IMR-90 (cell line): Measurements from ENCODE around the gene ADAMTS6. TPM values are rescaled to one million over a fixed set of nuclear protein-coding genes. Genes with fewer than 3 reads are reported as not detected.

Experiments
- ATAC-seq: fragments of 200-7000 bp; cut with Tn5 transposase; 2 replicates; pipeline ENCODE4 v1.9.1; 2020; ENCODE audit warnings: low read depth, mild to moderate bottlenecking, moderate library complexity
- BruUV-seq: library from RNA; stranded (reverse); fragments of 400-500 nt; replicated peaks from 2 replicates; lab custom pipeline; 2021; lab: Mats Ljungman, UMichigan
- CTCF ChIA-PET: fragments of 300-600 bp; formaldehyde crosslinking; extraction: SDS; loops from one replicate; lab custom pipeline; 2021; ENCODE audit warnings: antibody characterized with exemption; lab: Yijun Ruan, JAX
- POLR2A ChIA-PET: fragments of 300-600 bp; sonication (Branson Sonifier 250); formaldehyde crosslinking; loops from one replicate; lab custom pipeline; 2022; ENCODE audit warnings: antibody characterized with exemption; ENCODE audit not compliant: unreplicated experiment; lab: Charles Lee
- DNase-seq: peaks from one replicate; pipeline ENCODE4 v3.0.0; 2013
- H2AFZ ChIP-seq: replicated peaks from 2 replicates; pipeline ENCODE3; 2013; ENCODE audit warnings: low read length, mild to moderate bottlenecking; ENCODE audit not compliant: poor library complexity
- H2AK5ac ChIP-seq: 2 replicates; pipeline ENCODE4 v1.6.1; 2013; ENCODE audit warnings: low read depth, low read length, inconsistent platforms
- H2AK9ac ChIP-seq: replicated peaks from 2 replicates; pipeline ENCODE3; 2013; ENCODE audit warnings: mild to moderate bottlenecking, low read depth, low read length, moderate library complexity; ENCODE audit not compliant: poor library complexity
- H2BK120ac ChIP-seq: 2 replicates; pipeline ENCODE4 v1.6.1; 2013; ENCODE audit warnings: low read depth, low read length, inconsistent platforms
- H2BK15ac ChIP-seq: 3 replicates; pipeline ENCODE4 v1.6.1; 2013; ENCODE audit warnings: low read depth, low read length, inconsistent platforms
- H2BK20ac ChIP-seq: 2 replicates; pipeline ENCODE4 v1.6.1; 2013; ENCODE audit warnings: low read depth, mild to moderate bottlenecking, inconsistent platforms, low read length, moderate library complexity
- H2BK5ac ChIP-seq: 2 replicates; pipeline ENCODE4 v1.6.1; 2013; ENCODE audit warnings: mild to moderate bottlenecking, low read depth, low read length, inconsistent platforms; ENCODE audit not compliant: poor library complexity, severe bottlenecking
- H3K14ac ChIP-seq: replicated peaks from 2 replicates; pipeline ENCODE4 v1.6.1; 2013; ENCODE audit warnings: low read depth, low read length, inconsistent platforms
- H3K18ac ChIP-seq: 2 replicates; pipeline ENCODE4 v1.6.1; 2013; ENCODE audit warnings: low read depth, low read length, control low read depth
- H3K23ac ChIP-seq: 2 replicates; pipeline ENCODE4 v1.6.1; 2013; ENCODE audit warnings: low read depth, low read length, inconsistent platforms
- H3K27ac ChIP-seq: 2 replicates; pipeline ENCODE4 v1.5.1; 2013; ENCODE audit warnings: mild to moderate bottlenecking, control low read depth, low read length; ENCODE audit not compliant: insufficient read depth
- H3K27me3 ChIP-seq: 2 replicates; pipeline ENCODE4 v1.6.1; 2013; ENCODE audit warnings: low read length; ENCODE audit not compliant: control insufficient read depth, insufficient read depth
- H3K36me3 ChIP-seq: 2 replicates; pipeline ENCODE4 v1.6.1; 2013; ENCODE audit warnings: low read length, mixed read lengths; ENCODE audit not compliant: control insufficient read depth, insufficient read depth
- H3K4ac ChIP-seq: 2 replicates; pipeline ENCODE4 v1.6.1; 2013; ENCODE audit warnings: low read depth, low read length, inconsistent platforms
- H3K4me1 ChIP-seq: 2 replicates; pipeline ENCODE4 v1.6.1; 2013; ENCODE audit warnings: low read length, mixed read lengths; ENCODE audit not compliant: control insufficient read depth, insufficient read depth
- H3K4me2 ChIP-seq: 2 replicates; pipeline ENCODE4 v1.6.1; 2013; ENCODE audit warnings: low read depth, mild to moderate bottlenecking, control low read depth, low read length, moderate library complexity
- H3K4me3 ChIP-seq: 2 replicates; pipeline ENCODE4 v1.5.1; 2013; ENCODE audit warnings: low read depth, mild to moderate bottlenecking, control low read depth, low read length, moderate library complexity; ENCODE audit not compliant: insufficient read depth
- H3K56ac ChIP-seq: 2 replicates; pipeline ENCODE4 v1.6.1; 2013; ENCODE audit warnings: low read length, inconsistent platforms; ENCODE audit not compliant: insufficient read depth; ENCODE audit errors: extremely low read depth
- H3K79me1 ChIP-seq, 2 experiments: 2 replicates each; pipeline ENCODE4 v1.6.1; 2013; ENCODE audit warnings: low read length in 2 of 2, inconsistent platforms in 1 of 2, low read depth in 1 of 2
- H3K9ac ChIP-seq: 2 replicates; pipeline ENCODE4 v1.6.1; 2013; ENCODE audit warnings: low read depth, low read length, control low read depth
- H3K9me1 ChIP-seq: 2 replicates; pipeline ENCODE4 v1.6.1; 2013; ENCODE audit warnings: low read length, inconsistent platforms; ENCODE audit not compliant: insufficient read depth
- H3K9me3 ChIP-seq: 2 replicates; pipeline ENCODE4 v1.6.1; 2013; ENCODE audit warnings: low read length; ENCODE audit not compliant: control insufficient read depth, insufficient read depth
- H4K20me1 ChIP-seq: 2 replicates; pipeline ENCODE4 v1.6.1; 2013; ENCODE audit warnings: low read length, inconsistent platforms; ENCODE audit not compliant: insufficient read depth
- H4K5ac ChIP-seq: 2 replicates; pipeline ENCODE4 v1.6.1; 2013; ENCODE audit warnings: mild to moderate bottlenecking, low read depth, low read length, control low read depth
- H4K8ac ChIP-seq, 2 experiments: 2 replicates each; pipeline ENCODE4 v1.6.1; 2013; ENCODE audit warnings: low read depth in 2 of 2, low read length in 2 of 2, control low read depth in 1 of 2, inconsistent platforms in 1 of 2
- H4K91ac ChIP-seq: 2 replicates; pipeline ENCODE4 v1.6.1; 2013; ENCODE audit warnings: low read depth, low read length, inconsistent platforms; ENCODE audit not compliant: insufficient read depth
- CEBPB ChIP-seq: IDR thresholded peaks from 2 replicates; pipeline ENCODE4 v1.6.1; 2012; ENCODE audit warnings: low read depth, low read length, improper control_type of control experiment
- CHD1 ChIP-seq: IDR thresholded peaks from 2 replicates; pipeline ENCODE4 v1.6.1; 2012; ENCODE audit warnings: low read depth, low read length, improper control_type of control experiment
- CTCF ChIP-seq: conservative IDR thresholded peaks from 2 replicates; pipeline ENCODE4 v1.5.1; 2012; ENCODE audit warnings: mild to moderate bottlenecking, low read depth, low read length, improper control_type of control experiment
- RAD21 ChIP-seq: IDR thresholded peaks from 2 replicates; pipeline ENCODE4 v1.6.1; 2012; ENCODE audit warnings: low read length, improper control_type of control experiment
- SMC3 ChIP-seq: fragments of 150-350 bp; IDR thresholded peaks from 2 replicates; pipeline ENCODE4 v1.6.1; 2016; ENCODE audit warnings: low read depth, mild to moderate bottlenecking, antibody characterized with exemption, low read length, moderate library complexity
- WGBS, 2 experiments: methylation state at CpG; one replicate each; pipeline versions ENCODE4 v1.1.5 to v1.1.7; 2013; ENCODE audit warnings: missing lambda C conversion rate in 2 of 2; ENCODE audit not compliant: insufficient read length in 1 of 2; ENCODE audit errors: extremely low coverage in 2 of 2; 5-methylcytosine and 5-hydroxymethylcytosine counted together
- dilution Hi-C: fragments of 300-500 bp; cut with HindIII; formaldehyde crosslinking; loops from one replicate; pipeline ENCODE4 v1.14.3; 2018; ENCODE audit warnings: low sequenced_read_pairs; ENCODE audit not compliant: unreplicated experiment
- in situ Hi-C: fragments of 300-500 bp; cut with MboI; formaldehyde crosslinking; loops from 3 replicates; pipeline ENCODE4 v1.14.3; 2019; ENCODE audit warnings: low sequenced_read_pairs, inconsistent platforms, mixed read lengths
- intact Hi-C: fragments of 100-400 bp; cut with micrococcal nuclease; formaldehyde crosslinking; loops from 2 replicates; pipeline ENCODE4 v1.10.0; 2022
- polyA plus RNA-seq, 3 experiments: library from polyadenylated mRNA; depleted of rRNA; stranded (reverse); fragments of >200 nt; gene quantifications; 2 replicates each; pipeline ENCODE4 v1.2.3, GENCODE V29; 2012; ENCODE audit warnings: low replicate concordance in 1 of 3
- total RNA-seq: library from RNA; depleted of rRNA; stranded (reverse); fragments of >200 nt; gene quantifications from 2 replicates; pipeline ENCODE4 v1.2.3, GENCODE V29; 2012
- TF ChIP-seq, protein P1 (sequence below): fragments of 150-350 bp; IDR thresholded peaks from 2 replicates; pipeline ENCODE4 v1.6.1; 2017; ENCODE audit warnings: mild to moderate bottlenecking, antibody characterized with exemption, low read length, low read depth

The ADAMTS6 gene
- total and polyA plus RNA-seq, 2 of the 4 experiments (the other 2 are of a cell fraction), result 23.9 to 173 TPM

- Histone ChIP-seq H2BK5ac (peak overlapping the region; percentile 44), H2BK120ac (peak overlapping the region; percentile 80; the same call in 1 of the 2 replicates), H2AK9ac (no peak overlapping the region), H2AK5ac (peak overlapping the region; percentile 96), H3K4ac (peak overlapping the region; percentile 75), H2AFZ (no peak overlapping the region), H3K9ac (no peak overlapping the region), H2BK15ac (peak overlapping the region; percentile 33; the same call in 1 of the 3 replicates), H3K27ac (no peak overlapping the region), H3K14ac (peak overlapping the region; percentile 55), H3K4me3 (no peak overlapping the region), H3K4me1 (peaks cover 3% of the 10 kb centered on the region), H4K20me1 (no peaks in the 10 kb centered on the region), H3K27me3 (no peaks in the 10 kb centered on the region), H4K8ac (peak overlapping the region; percentile 7 to 42; a peak in 3 of 4 replicates), H3K36me3 (peaks cover 17% of the 10 kb centered on the region), H3K9me3 (no peaks in the 10 kb centered on the region), H4K91ac (peak overlapping the region; percentile 41; the same call in 1 of the 2 replicates), H4K5ac (no peak overlapping the region; the same call in 1 of the 2 replicates), H3K56ac (no peak overlapping the region), H3K9me1 (0 out of 2 replicates have a peak, but pooled peaks cover 5% of the 10 kb centered on the region), H2BK20ac (peak overlapping the region; percentile 83), H3K18ac (no peak overlapping the region; the same call in 1 of the 2 replicates), H3K4me2 (no peak overlapping the region), H3K79me1 (peaks cover 0 to 18% of the 10 kb centered on the region in 2 experiments; a peak in 3 of 4 replicates), H3K23ac (no peak overlapping the region)
- ATAC-seq (peak; percentile 50), DNase-seq (peak; percentile 39)
- no TSS peak for BruUV-seq
- intact Hi-C loops, result loop anchor here (1.0 kb wide), 1 partner anchor 403 kb away; no protein-coding TSS in a partner anchor
- CTCF ChIA-PET, result no interaction called here
- POLR2A ChIA-PET, result no interaction called here
- WGBS, 2 experiments, result 80% methylated on average over 1 of the region's 6 CpGs; no CpG with 5 or more reads in 1 of the 2 experiments
- in situ Hi-C loops, result no loop called here
- dilution Hi-C loops, result no loop called here
- TF ChIP-seq CHD1 (no peak), SMC3 (peak; percentile 25; the same call in 1 of the 2 replicates), CTCF (peak; percentile 41), RAD21 (peak; percentile 29; the same call in 1 of the 2 replicates), CEBPB (no peak)
- TF ChIP-seq, protein P1, sequence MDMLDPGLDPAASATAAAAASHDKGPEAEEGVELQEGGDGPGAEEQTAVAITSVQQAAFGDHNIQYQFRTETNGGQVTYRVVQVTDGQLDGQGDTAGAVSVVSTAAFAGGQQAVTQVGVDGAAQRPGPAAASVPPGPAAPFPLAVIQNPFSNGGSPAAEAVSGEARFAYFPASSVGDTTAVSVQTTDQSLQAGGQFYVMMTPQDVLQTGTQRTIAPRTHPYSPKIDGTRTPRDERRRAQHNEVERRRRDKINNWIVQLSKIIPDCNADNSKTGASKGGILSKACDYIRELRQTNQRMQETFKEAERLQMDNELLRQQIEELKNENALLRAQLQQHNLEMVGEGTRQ, result no peak
Observed at GRCh38 chr5:65213921-65214525, 267.7 kb downstream of the ADAMTS6 start.
